ENCODE measurements around the gene OR2W1.

DNA sequence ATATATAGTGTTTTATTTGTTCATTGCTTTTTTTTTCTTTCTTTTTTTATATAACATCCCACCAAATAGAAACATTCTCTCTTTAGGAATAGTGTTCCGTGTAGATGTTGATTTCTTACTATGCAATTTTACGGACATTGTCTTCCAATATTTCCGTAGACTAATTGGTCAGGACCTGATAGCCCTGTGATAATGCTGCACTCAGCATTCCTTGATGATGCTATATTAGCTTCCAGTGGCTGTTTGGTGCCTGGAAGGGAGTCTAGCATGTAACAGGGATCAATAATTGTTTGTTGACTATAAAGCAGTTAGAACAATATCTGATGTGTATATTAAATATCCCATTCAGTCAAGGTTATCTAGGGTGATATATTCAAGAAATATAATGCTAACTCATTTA lies 6.7 kb upstream of the OR2W1 start:
- TF ChIP-seq, protein P1, sequence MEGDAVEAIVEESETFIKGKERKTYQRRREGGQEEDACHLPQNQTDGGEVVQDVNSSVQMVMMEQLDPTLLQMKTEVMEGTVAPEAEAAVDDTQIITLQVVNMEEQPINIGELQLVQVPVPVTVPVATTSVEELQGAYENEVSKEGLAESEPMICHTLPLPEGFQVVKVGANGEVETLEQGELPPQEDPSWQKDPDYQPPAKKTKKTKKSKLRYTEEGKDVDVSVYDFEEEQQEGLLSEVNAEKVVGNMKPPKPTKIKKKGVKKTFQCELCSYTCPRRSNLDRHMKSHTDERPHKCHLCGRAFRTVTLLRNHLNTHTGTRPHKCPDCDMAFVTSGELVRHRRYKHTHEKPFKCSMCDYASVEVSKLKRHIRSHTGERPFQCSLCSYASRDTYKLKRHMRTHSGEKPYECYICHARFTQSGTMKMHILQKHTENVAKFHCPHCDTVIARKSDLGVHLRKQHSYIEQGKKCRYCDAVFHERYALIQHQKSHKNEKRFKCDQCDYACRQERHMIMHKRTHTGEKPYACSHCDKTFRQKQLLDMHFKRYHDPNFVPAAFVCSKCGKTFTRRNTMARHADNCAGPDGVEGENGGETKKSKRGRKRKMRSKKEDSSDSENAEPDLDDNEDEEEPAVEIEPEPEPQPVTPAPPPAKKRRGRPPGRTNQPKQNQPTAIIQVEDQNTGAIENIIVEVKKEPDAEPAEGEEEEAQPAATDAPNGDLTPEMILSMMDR (IDR thresholded peaks at IDR 0.05) = no peak
- TF ChIP-seq POLR2A (IDR thresholded peaks at IDR 0.05) = no peak
